Lower leg skin (tissue), 3 donors: ENCODE measurements around the gene TAF11.

Experiments used
- POLR2A ChIP-seq, 2 donors: fragments of 450-650 bp; IDR thresholded peaks; one replicate each; pipeline ENCODE4 v1.6.1; 2016 to 2017; ENCODE audit warnings: antibody characterized with exemption in 2 of 2, mild to moderate bottlenecking in 1 of 2, moderate library complexity in 1 of 2
- TF ChIP-seq, protein P1 (sequence below), 3 donors: fragments of 450-650 bp; IDR thresholded peaks; one replicate each; pipeline ENCODE4 v1.5.1; 2016; ENCODE audit warnings: antibody characterized with exemption in 3 of 3, mild to moderate bottlenecking in 3 of 3, moderate library complexity in 2 of 3

DNA sequence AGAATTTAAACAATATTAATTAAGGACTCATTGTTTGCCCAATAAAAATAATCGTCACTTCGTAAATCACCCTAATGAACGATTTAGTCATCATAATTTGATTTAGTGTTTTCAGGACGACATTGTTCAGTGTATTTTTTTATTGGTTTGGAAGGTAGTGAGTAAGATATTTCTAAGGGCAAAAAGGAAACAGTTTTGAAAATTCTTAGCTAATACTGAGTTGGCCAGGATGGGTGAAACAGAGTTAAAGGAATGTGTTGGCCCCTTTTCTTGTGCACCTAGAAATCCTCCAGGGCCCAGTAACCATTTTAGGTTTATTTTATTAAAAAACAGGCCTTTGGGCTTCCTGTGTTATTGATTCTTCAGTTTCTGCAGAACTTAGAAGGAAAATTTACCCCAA is 26.5 kb upstream of the TAF11 start:
- TF ChIP-seq, protein P1, sequence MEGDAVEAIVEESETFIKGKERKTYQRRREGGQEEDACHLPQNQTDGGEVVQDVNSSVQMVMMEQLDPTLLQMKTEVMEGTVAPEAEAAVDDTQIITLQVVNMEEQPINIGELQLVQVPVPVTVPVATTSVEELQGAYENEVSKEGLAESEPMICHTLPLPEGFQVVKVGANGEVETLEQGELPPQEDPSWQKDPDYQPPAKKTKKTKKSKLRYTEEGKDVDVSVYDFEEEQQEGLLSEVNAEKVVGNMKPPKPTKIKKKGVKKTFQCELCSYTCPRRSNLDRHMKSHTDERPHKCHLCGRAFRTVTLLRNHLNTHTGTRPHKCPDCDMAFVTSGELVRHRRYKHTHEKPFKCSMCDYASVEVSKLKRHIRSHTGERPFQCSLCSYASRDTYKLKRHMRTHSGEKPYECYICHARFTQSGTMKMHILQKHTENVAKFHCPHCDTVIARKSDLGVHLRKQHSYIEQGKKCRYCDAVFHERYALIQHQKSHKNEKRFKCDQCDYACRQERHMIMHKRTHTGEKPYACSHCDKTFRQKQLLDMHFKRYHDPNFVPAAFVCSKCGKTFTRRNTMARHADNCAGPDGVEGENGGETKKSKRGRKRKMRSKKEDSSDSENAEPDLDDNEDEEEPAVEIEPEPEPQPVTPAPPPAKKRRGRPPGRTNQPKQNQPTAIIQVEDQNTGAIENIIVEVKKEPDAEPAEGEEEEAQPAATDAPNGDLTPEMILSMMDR (IDR thresholded peaks at IDR 0.05) = no peak
- TF ChIP-seq POLR2A (IDR thresholded peaks at IDR 0.05) = no peak
